ENCODE data around the gene SLC22A16. TPM values are rescaled to one million over a fixed set of nuclear protein-coding genes. Genes with fewer than 3 reads are reported as not detected.

Gene SLC22A16
- total RNA-seq, 3 donors from 2014 or later = 0.15 to 2.9 (median 0.33) TPM

Other genes starting within 250 kb of the SLC22A16 start
- gene METTL24, start 118.3 kb downstream of the SLC22A16 start, total RNA-seq = 1 to 10 TPM in 2 of 3 donors, under 1 TPM in 1; 0.96 to 6.6 (median 3.4) TPM
- 1 to 10 TPM; 1.6 to 4.7 (median 2.0) TPM for gene DDO, start 61.0 kb downstream of the SLC22A16 start, total RNA-seq

All from breast epithelium (tissue), 3 donors.